HG03039 (cell line): ENCODE measurements around the gene AUTS2.
A peak's percentile ranks its signal among the peaks of the same experiment; 100 is the strongest.

Source experiments
- ATAC-seq: cut with Tn5 transposase; IDR thresholded peaks from one replicate; pipeline ENCODE4 v1.9.1; 2021; ENCODE audit warnings: mild to moderate bottlenecking, moderate library complexity; ENCODE audit not compliant: unreplicated experiment

Gene AUTS2

GRCh38 chr7:70416986-70417655, 818.8 kb downstream of the AUTS2 start:
- no peak for ATAC-seq

GRCh38 chr7:70419526-70420380, 821.5 kb downstream of the AUTS2 start:
- ATAC-seq: no peak

- ATAC-seq: no peak
Observed at GRCh38 chr7:70420381-70420662, 822.0 kb downstream of the AUTS2 start.

- ATAC-seq: no peak
Observed at GRCh38 chr7:70421319-70421718, 823.0 kb downstream of the AUTS2 start.

- ATAC-seq: peak; percentile 70
Observed at GRCh38 chr7:70426249-70426880, 828.1 kb downstream of the AUTS2 start.

- ATAC-seq: no peak
Observed at GRCh38 chr7:70432567-70433001, 834.3 kb downstream of the AUTS2 start.

- no peak for ATAC-seq
Observed at GRCh38 chr7:70434376-70434775, 836.1 kb downstream of the AUTS2 start.

GRCh38 chr7:70434821-70435220, 836.5 kb downstream of the AUTS2 start:
- no peak for ATAC-seq

GRCh38 chr7:70435634-70436033, 837.4 kb downstream of the AUTS2 start:
- ATAC-seq: no peak

- no peak for ATAC-seq
Observed at GRCh38 chr7:70436790-70437350, 838.6 kb downstream of the AUTS2 start.

- ATAC-seq: no peak
Observed at GRCh38 chr7:70439651-70440050, 841.4 kb downstream of the AUTS2 start.

GRCh38 chr7:70446448-70447143, 848.3 kb downstream of the AUTS2 start:
- ATAC-seq: no peak

- no peak for ATAC-seq
Observed at GRCh38 chr7:70448312-70448906, 850.1 kb downstream of the AUTS2 start.

- no peak for ATAC-seq
Observed at GRCh38 chr7:70450731-70451130, 852.5 kb downstream of the AUTS2 start.

GRCh38 chr7:70455925-70456324, 857.6 kb downstream of the AUTS2 start:
- ATAC-seq: no peak

GRCh38 chr7:70456719-70457118, 858.4 kb downstream of the AUTS2 start:
- ATAC-seq: no peak

GRCh38 chr7:70457482-70457881, 859.2 kb downstream of the AUTS2 start:
- no peak for ATAC-seq

- ATAC-seq: no peak
Observed at GRCh38 chr7:70457883-70458680, 859.8 kb downstream of the AUTS2 start.

- no peak for ATAC-seq
Observed at GRCh38 chr7:70458745-70459144, 860.5 kb downstream of the AUTS2 start.

- no peak for ATAC-seq
Observed at GRCh38 chr7:70459546-70459945, 861.3 kb downstream of the AUTS2 start.
